T follicular helper cell (primary cell): Measurements from ENCODE around the gene TMCO4.
"Not testable (repeated sequence)": the region's sequence is repeated elsewhere in the genome, so short reads cannot be mapped to it uniquely, and the experiment has no call there.

Experiments
- DNase-seq: peaks from one replicate; pipeline ENCODE4 v3.0.0-alpha.2; 2020; ENCODE audit warnings: low read depth

Gene TMCO4

DNA sequence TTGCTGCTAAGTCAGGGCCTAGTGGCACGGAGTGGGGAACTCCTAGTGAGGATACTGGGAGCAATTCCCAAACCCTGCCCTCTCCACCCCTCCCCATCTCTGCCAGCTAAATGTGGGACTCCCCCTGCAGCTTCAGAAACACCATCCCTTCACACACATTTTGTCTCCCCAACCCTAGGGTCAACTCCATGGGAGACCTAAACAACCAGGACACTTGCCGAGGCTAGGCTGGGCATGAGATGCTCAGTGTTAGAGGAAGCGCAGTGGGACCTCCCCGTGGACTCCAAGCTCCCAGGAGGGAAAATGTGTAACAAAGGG is 13.9 kb upstream of the TMCO4 start:
- DNase-seq, result no peak

DNA sequence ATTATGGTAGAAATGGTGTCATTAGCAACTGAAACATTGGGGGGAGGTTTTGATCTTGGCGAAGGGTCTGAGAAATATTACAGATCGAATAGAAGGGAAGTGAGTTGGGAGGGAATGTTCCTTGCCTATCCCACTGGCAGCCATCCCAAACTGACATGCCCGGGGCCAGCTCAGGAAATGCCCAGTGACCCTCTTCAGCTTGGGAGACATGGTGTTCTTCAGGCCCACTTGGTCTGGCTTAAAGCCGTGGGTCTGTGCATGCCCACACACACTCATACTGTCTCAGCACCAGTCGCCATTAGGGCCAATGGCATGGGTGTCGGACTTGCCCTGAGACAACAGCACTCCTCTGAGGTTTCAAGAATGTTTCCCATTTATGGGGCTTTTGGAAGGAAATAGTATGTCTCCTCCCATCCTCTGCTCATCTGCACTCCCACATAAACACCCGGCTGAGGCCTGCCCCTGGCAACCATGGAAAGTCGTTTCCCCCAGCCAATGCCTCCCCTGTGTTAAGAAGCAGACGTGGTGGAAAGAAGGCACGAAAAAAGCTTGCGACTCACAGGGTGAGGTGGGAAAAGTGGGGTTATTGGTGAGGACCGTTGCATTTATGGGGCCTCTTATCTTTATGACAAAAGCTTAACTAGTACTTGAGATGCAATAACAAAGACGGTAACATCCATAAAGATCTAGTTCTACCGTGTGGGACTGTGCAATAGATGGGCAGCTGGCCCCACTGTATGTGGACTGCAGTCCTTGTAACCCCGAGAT is 13.3 kb upstream of the TMCO4 start:
- no peak for DNase-seq

GRCh38 chr1:19811206-19811851 is 11.6 kb upstream of the TMCO4 start:
- DNase-seq, result peak; percentile 17

DNA sequence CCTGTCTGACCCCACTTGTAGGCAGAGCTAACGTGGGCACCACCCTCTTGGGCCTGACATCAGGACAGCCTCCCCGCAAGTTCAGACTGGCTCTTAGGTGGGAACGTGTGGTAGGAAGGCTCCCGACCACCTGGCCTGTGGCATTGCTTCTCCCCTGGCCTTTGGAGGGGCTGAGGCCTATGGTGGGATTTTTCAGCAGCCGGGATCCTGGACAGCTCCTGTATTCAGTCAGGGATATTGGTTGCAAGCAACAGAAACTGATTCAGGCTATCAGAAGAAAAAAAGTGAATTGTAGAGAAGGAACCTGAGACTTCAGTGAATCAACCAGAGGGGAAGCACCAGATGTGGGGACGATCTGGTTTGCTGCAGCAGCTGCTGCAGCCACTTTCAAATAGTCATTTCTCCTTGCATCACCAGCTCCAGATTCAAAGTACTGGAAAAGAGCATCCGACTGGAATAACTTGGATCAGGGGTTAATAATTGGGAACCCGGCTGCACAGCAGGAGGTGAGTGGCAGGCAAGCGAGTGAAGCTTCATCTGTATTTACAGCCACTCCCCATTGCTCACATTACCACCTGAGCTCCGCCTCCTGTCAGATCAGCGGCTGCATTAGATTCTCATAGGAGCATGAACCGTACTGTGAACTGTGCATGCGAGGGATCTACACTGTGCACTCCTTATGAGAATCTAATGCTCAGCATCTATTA is 9.5 kb upstream of the TMCO4 start:
- no peak for DNase-seq

DNA sequence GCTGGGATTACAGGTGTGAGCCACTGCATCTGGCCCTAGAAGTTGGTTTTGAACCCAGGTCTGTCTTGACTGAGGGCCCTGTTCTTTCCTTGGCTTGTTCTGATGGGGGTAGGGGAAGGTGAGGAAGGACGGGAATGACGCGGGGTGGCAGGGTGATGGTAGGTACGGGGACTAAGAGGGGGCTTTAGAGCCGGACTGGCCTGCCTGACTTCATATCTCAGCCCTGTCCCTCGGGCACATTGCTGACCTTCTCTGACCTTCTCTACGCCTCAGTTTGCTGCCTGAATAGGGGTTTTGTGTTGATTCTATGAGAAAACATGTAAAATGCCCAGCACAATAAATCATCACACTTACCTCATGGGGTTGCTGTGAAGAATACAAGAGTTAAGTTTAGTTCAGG is 8.6 kb upstream of the TMCO4 start:
- DNase-seq, result no peak

DNA sequence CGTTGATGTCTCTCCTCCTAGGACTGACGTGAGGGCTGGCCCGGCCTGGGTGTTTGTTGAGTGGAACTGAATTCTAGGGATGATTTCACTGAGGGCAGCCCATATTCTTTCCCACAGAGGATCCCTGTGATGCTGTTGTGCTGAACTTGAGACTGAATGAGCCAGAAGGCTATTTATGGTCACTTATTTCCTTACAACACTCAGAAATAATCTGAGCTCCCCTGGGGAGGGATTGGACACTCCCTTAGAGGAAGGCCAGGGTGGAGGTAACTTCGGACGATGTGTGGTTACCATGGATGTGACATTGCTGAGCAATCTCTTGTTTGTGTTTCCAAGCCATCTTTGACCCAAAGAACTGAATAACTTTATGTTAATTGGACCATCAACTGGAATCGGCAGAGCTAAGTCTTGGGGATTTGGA is 5.1 kb upstream of the TMCO4 start:
- DNase-seq, result no peak

GRCh38 chr1:19802269-19802668 is 2.6 kb upstream of the TMCO4 start:
- no peak for DNase-seq

GRCh38 chr1:19800076-19800804 is 524 bp upstream of the TMCO4 start:
- peak; percentile 3 for DNase-seq

- DNase-seq, result no peak
These were observed 1.1 kb downstream of the TMCO4 start for GRCh38 chr1:19798486-19799229.

DNA sequence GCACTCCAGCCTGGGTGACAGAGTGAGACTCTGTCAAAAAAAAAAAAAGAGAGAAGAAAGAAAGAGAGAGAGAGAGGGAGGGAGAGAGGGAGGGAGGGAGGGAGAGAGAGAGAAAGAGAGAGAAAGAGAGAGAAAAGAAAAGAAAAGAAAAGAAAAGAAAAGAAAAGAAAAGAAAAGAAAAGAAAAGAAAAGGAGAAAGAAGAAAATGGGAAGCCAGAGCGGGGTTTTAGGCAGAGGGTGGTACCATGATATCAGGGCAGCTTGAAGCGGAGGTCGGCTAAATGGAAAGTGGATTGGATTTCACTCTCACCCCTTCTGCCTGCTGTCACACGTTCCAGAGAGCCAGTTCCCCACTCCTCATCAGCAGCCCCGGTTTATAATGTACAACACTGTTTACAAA is 1.9 kb downstream of the TMCO4 start:
- DNase-seq, result no peak

DNA sequence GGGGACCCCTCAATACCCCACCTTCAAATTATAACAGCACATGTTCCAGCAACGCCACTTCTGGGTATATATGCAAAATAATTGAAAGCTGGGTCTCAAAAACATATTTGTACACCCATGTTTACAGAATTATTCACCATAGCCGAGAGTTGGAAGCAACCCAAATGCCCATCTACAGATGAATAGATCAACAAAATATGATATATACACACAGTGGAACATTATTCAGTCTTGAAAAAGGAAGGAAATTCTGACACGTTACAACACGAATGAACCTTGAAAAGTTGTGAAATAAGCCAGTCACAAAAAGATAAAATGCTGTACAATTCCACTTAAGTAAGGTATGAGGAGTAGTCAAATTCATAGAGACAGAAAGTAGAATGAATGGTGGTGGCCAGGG is 5.1 kb downstream of the TMCO4 start:
- DNase-seq, result no peak

- no peak for DNase-seq
These were observed 6.2 kb downstream of the TMCO4 start for GRCh38 chr1:19793360-19794046.

GRCh38 chr1:19792237-19793002 is 7.3 kb downstream of the TMCO4 start:
- DNase-seq, result no peak

- not testable (repeated sequence) for DNase-seq
These were observed 9.4 kb downstream of the TMCO4 start for GRCh38 chr1:19790061-19790975.

- DNase-seq, result no peak
These were observed 12.7 kb downstream of the TMCO4 start for GRCh38 chr1:19786988-19787423.

- no peak for DNase-seq
These were observed 14.1 kb downstream of the TMCO4 start for GRCh38 chr1:19785660-19786059.

DNA sequence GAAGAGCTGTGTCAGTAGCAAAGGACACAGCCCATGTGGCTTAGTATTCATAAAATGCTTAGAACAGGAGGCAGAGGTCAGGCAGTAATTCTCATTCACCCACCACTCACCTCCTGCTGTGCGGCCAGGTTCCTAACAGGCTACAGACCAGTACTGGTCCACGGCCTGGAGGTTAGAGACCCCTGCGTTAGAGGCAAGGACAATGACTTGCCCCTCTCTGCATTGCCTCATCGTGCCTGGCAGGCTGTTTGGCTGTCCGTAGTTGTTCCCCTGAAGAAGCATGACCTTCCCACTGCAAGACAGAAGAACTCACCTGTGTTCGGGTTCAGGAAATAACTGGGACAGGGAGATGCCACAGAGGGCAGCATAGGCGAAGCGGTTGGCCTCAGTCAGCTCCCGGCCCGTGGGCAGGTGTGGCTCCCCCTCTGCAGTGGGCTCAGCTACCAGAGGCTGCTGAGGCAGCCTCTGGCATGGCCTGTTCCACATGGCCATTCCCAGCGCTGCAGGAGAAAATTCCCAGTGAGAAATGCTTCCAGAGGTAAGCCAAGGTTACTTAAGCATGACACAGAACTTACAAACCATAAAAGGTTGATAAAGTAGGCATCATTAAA is 19.3 kb downstream of the TMCO4 start:
- no peak for DNase-seq

DNA sequence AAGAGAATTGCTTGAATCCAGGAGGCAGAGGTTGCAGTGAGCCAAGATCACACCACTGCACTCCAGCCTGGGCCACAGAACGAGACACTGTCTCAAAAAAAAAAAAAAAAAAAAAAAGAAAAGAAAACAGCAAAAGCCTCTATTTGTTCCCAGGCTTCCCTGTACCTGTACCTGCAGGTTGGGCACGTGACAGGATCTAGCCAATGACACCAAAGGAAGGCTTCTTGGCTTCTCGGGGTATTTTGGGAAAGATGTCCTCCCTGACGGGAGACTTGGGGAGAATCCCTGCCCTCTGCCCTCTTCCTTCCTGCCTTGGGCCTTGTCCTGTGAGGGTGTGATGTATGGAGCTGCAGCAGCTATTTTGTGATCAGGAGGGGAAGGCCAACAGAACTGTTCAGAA is 22.8 kb downstream of the TMCO4 start:
- no peak for DNase-seq

GRCh38 chr1:19776287-19776686 is 23.4 kb downstream of the TMCO4 start:
- no peak for DNase-seq
